H1 (cell line): Measurements from ENCODE around the gene LIN28A.

Source experiments
- CTCF ChIP-seq, 3 experiments: IDR thresholded peaks; 1 replicate in 2 of 3; 2 replicates in 1 of 3; pipeline versions ENCODE4 v1.5.1 to v1.6.1; 2011; ENCODE audit warnings: low read length in 3 of 3, mild to moderate bottlenecking in 3 of 3, inconsistent platforms in 2 of 3, low read depth in 1 of 3, moderate library complexity in 1 of 3; ENCODE audit not compliant: insufficient read depth in 1 of 3; ENCODE audit errors: control extremely low read depth in 1 of 3
- SP1 ChIP-seq: IDR thresholded peaks from 2 replicates; pipeline ENCODE4 v1.6.1; 2011; ENCODE audit warnings: low read depth, low read length

GRCh38 chr1:26368486-26368885 is 42.1 kb upstream of the LIN28A start:
- no peak for TF ChIP-seq SP1
- no peak for TF ChIP-seq CTCF (IDR thresholded peaks at IDR 0.05; ENCODE audit: control extremely low read depth in 1 of 3, insufficient read depth in 1 of 3, low read depth in 1 of 3, low read length in 3 of 3)
